ENCODE measurements around the gene TXNDC11.

DNA sequence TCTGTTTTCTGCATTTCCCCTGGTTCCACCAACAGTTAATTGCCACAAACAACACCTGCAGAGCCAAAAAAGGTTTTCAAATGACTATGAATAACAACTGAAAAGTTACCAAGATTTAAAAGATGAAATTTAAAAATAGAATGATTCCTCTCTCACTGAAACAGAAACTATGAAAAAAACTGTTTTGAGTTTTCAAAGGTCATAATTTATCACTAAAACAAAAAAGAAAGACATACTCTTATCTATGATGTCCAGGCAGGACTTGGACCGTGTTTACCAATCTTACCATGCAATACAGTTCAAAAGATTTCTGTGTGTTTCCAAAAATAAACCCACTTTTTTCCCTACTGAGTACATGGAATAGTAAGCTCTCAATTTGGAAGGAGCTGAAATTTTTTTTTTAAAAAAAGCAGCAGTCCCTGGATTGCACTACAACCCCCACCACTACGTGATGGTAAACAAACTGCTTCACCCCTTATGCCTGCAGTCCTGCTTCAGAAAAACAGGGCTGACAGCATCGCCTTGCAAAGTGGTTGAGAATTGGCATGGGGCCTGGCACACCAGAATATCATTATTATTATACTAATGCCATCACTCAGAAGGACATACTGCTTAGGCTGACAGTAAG, 8.5 kb downstream of the TXNDC11 start:
- TF ChIP-seq POLR2AphosphoS5 (IDR thresholded peaks at IDR 0.05; ENCODE audit: insufficient read depth in 1 of 2, low read depth in 1 of 2) = no peak
- TF ChIP-seq CTCF (IDR thresholded peaks at IDR 0.05) = no peak
- TF ChIP-seq POLR2A (IDR thresholded peaks at IDR 0.05) = no peak

Measured in vagina (tissue), 2 donors.